GM23338 (cell line): Measurements from ENCODE around the gene ERBB4. TPM values are rescaled to one million over a fixed set of nuclear protein-coding genes. Genes with fewer than 3 reads are reported as not detected.

Source experiments
- ATAC-seq: fragments of 200-7000 bp; cut with Tn5 transposase; 3 replicates; pipeline ENCODE4 v1.9.1; 2020
- DNase-seq: peaks from one replicate; pipeline ENCODE4 v3.0.0-alpha.2; 2015; ENCODE audit warnings: low spot score
- H2AFZ ChIP-seq: fragments of 200-600 bp; sonication (generic); 2 replicates; pipeline ENCODE4 v1.8.0; 2016; ENCODE audit warnings: antibody characterized with exemption, mild to moderate bottlenecking, moderate library complexity
- H3F3A ChIP-seq: fragments of 200-600 bp; sonication (generic); replicated peaks from 2 replicates; pipeline ENCODE4 v1.8.0; 2017; ENCODE audit warnings: antibody characterized with exemption, mixed run types, low read depth
- H3K27ac ChIP-seq: fragments of 200-600 bp; sonication (generic); 2 replicates; pipeline ENCODE4 v1.6.1; 2016; ENCODE audit warnings: low read depth
- H3K27me3 ChIP-seq: fragments of 200-600 bp; sonication (generic); 2 replicates; pipeline ENCODE4 v1.8.0; 2016; ENCODE audit warnings: mild to moderate bottlenecking, mixed run types, moderate library complexity; ENCODE audit not compliant: insufficient read depth
- H3K36me3 ChIP-seq: fragments of 200-600 bp; sonication (generic); 2 replicates; pipeline ENCODE4 v1.8.0; 2016; ENCODE audit warnings: mild to moderate bottlenecking; ENCODE audit not compliant: insufficient read depth
- H3K4me1 ChIP-seq: fragments of 200-600 bp; sonication (generic); 2 replicates; pipeline ENCODE4 v1.8.0; 2016; ENCODE audit warnings: mild to moderate bottlenecking, moderate library complexity; ENCODE audit not compliant: insufficient read depth
- H3K4me2 ChIP-seq: fragments of 200-600 bp; sonication (generic); 2 replicates; pipeline ENCODE4 v1.7.1; 2017; ENCODE audit warnings: mixed run types
- H3K4me3 ChIP-seq: fragments of 200-600 bp; sonication (generic); 2 replicates; pipeline ENCODE4 v1.6.1; 2016; ENCODE audit warnings: mixed run types
- H3K79me2 ChIP-seq: fragments of 200-600 bp; sonication (generic); replicated peaks from 2 replicates; pipeline ENCODE4 v1.8.0; 2017; ENCODE audit warnings: mild to moderate bottlenecking; ENCODE audit not compliant: insufficient read depth
- H3K9me2 ChIP-seq: fragments of 200-600 bp; sonication (generic); 2 replicates; pipeline ENCODE4 v1.8.0; 2017; ENCODE audit not compliant: insufficient read depth
- H4K20me1 ChIP-seq: fragments of 200-600 bp; sonication (generic); replicated peaks from 2 replicates; pipeline ENCODE4 v1.8.0; 2017; ENCODE audit warnings: mild to moderate bottlenecking; ENCODE audit not compliant: insufficient read depth
- H3K27ac Mint-ChIP-seq: 2 replicates; pipeline ENCODE4 v1.8.0; 2020; ENCODE audit warnings: inconsistent platforms, mild to moderate bottlenecking, moderate library complexity, mixed read lengths
- H3K27me3 Mint-ChIP-seq: 3 replicates; pipeline ENCODE4 v1.8.0; 2022; ENCODE audit warnings: low read depth, mild to moderate bottlenecking, moderate library complexity, mixed read lengths, inconsistent platforms; ENCODE audit not compliant: insufficient read depth, poor library complexity
- H3K36me3 Mint-ChIP-seq: 3 replicates; pipeline ENCODE4 v1.8.0; 2021; ENCODE audit warnings: low read depth, mild to moderate bottlenecking, inconsistent platforms, moderate library complexity, mixed read lengths
- H3K4me1 Mint-ChIP-seq: 3 replicates; pipeline ENCODE4 v1.8.0; 2020; ENCODE audit warnings: mild to moderate bottlenecking, inconsistent platforms, mixed read lengths
- H3K4me3 Mint-ChIP-seq: 3 replicates; pipeline ENCODE4 v1.8.0; 2021; ENCODE audit warnings: moderate library complexity, mild to moderate bottlenecking, inconsistent platforms, mixed read lengths
- H3K9me3 Mint-ChIP-seq: 3 replicates; pipeline ENCODE4 v1.8.0; 2020; ENCODE audit warnings: moderate library complexity, mild to moderate bottlenecking, inconsistent platforms, mixed read lengths
- CREB1 ChIP-seq: fragments of 250-450 bp; sonication (Bioruptor Pico); IDR thresholded peaks from 2 replicates; pipeline ENCODE4 v1.5.0; 2020; ENCODE audit warnings: low read depth, mild to moderate bottlenecking, moderate library complexity
- CTCF ChIP-seq, 2 experiments: fragments of 200-600 bp in 1 of 2; sonication (generic) in 1 of 2; conservative IDR thresholded peaks; 2 replicates each; pipeline versions ENCODE4 v1.5.1 to v1.6.1; 2016 to 2017; ENCODE audit warnings: antibody characterized with exemption in 2 of 2, low read depth in 2 of 2, mild to moderate bottlenecking in 2 of 2, moderate library complexity in 1 of 2
- ETS1 ChIP-seq: IDR thresholded peaks from 2 replicates; pipeline ENCODE4 v1.6.1; 2016; ENCODE audit warnings: antibody characterized with exemption
- EZH2 ChIP-seq: fragments of 200-600 bp; sonication (generic); IDR thresholded peaks from one replicate; pipeline ENCODE4 v1.8.0; 2017; ENCODE audit warnings: antibody characterized with exemption, mild to moderate bottlenecking, low read depth; ENCODE audit not compliant: unreplicated experiment
- EZH2phosphoT487 ChIP-seq: fragments of 200-600 bp; sonication (generic); IDR thresholded peaks from one replicate; pipeline ENCODE4 v1.8.1; 2018; ENCODE audit warnings: antibody characterized with exemption; ENCODE audit not compliant: unreplicated experiment
- JUNB ChIP-seq: IDR thresholded peaks from one replicate; pipeline ENCODE4 v1.6.1; 2016; ENCODE audit warnings: antibody characterized with exemption; ENCODE audit not compliant: unreplicated experiment
- NANOG ChIP-seq: IDR thresholded peaks from 2 replicates; pipeline ENCODE4 v1.6.1; 2016; ENCODE audit warnings: antibody characterized with exemption, borderline replicate concordance
- POLR2AphosphoS5 ChIP-seq: IDR thresholded peaks from 2 replicates; pipeline ENCODE4 v1.6.1; 2016; ENCODE audit warnings: antibody characterized with exemption, low read depth
- REST ChIP-seq: IDR thresholded peaks from one replicate; pipeline ENCODE4 v1.6.1; 2018; ENCODE audit warnings: antibody characterized with exemption; ENCODE audit not compliant: unreplicated experiment
- STAT1 ChIP-seq: IDR thresholded peaks from one replicate; pipeline ENCODE4 v1.6.1; 2016; ENCODE audit warnings: antibody characterized with exemption; ENCODE audit not compliant: unreplicated experiment
- ZNF114 ChIP-seq: fragments of 250-450 bp; sonication (Bioruptor Pico); IDR thresholded peaks from 2 replicates; pipeline ENCODE4 v1.5.0; 2020; ENCODE audit warnings: mild to moderate bottlenecking, moderate library complexity
- ZNF331 ChIP-seq: fragments of 250-450 bp; sonication (Bioruptor Pico); IDR thresholded peaks from 2 replicates; pipeline ENCODE4 v1.5.0; 2020; ENCODE audit warnings: low read depth, mild to moderate bottlenecking, moderate library complexity
- ZNF462 ChIP-seq: fragments of 250-450 bp; sonication (Bioruptor Pico); IDR thresholded peaks from 2 replicates; pipeline ENCODE4 v1.5.0; 2020; ENCODE audit warnings: mild to moderate bottlenecking, moderate library complexity
- polyA plus RNA-seq: library from polyadenylated mRNA; unstranded; fragments of >200 nt; fragmentation: Nextera tagmentation; extraction: Ambion mirVana; gene quantifications from 2 replicates; pipeline ENCODE4 v1.2.1, GENCODE V29; 2016
- total RNA-seq: library from RNA; depleted of rRNA; stranded (reverse); fragments of >200 nt; shearing (Covaris generic); gene quantifications from 2 replicates; pipeline ENCODE4 v1.2.3, GENCODE V29; 2014

Gene ERBB4
- total and polyA plus RNA-seq, 2 experiments from 2014 or later = 0.73 to 1.1 TPM

- TF ChIP-seq ZNF331 = no peak
- TF ChIP-seq CREB1 (CRISPR knock-in tag) = no peak
- no peak for TF ChIP-seq POLR2AphosphoS5
Measured at GRCh38 chr2:212345966-212346365, 192.6 kb downstream of the ERBB4 start (continued).

GRCh38 chr2:212344131-212344530, 194.5 kb downstream of the ERBB4 start:
- H3K79me2 ChIP-seq = no peaks in the 10 kb centered on the region
- no peak overlapping the region for H3K27ac ChIP-seq
- no peaks in the 10 kb centered on the region for H3K4me1 ChIP-seq
- ATAC-seq (no peak), DNase-seq (no peak)
- Mint-ChIP-seq H3K36me3 (no peaks in the 10 kb centered on the region), H3K9me3 (peaks cover 6% of the 10 kb centered on the region; the same call in 2 of the 3 replicates), H3K27me3 (peaks cover 3% of the 10 kb centered on the region), H3K4me3 (no peak overlapping the region), H3K4me1 (peaks cover 2% of the 10 kb centered on the region; the same call in 1 of the 3 replicates), H3K27ac (no peak overlapping the region)
- H2AFZ ChIP-seq = no peak overlapping the region
- H3K27me3 ChIP-seq = no peaks in the 10 kb centered on the region
- no peaks in the 10 kb centered on the region for H3K36me3 ChIP-seq
- no peak overlapping the region for H3K4me2 ChIP-seq
- H3K4me3 ChIP-seq = no peak overlapping the region
- H4K20me1 ChIP-seq = no peaks in the 10 kb centered on the region
- TF ChIP-seq CREB1 (CRISPR knock-in tag) = no peak
- no peak for TF ChIP-seq ZNF114 (CRISPR knock-in tag)
- TF ChIP-seq POLR2AphosphoS5 = no peak
- TF ChIP-seq ZNF331 = no peak
- TF ChIP-seq REST = no peak
- no peak for TF ChIP-seq STAT1
- TF ChIP-seq CTCF (conservative IDR thresholded peaks at IDR 0.05; ENCODE audit: low read depth in 2 of 2) = no peak
- no peak for TF ChIP-seq ZNF462 (CRISPR knock-in tag)
- no peak for TF ChIP-seq JUNB
- no peak for TF ChIP-seq NANOG
- TF ChIP-seq EZH2 = no peak
- TF ChIP-seq EZH2phosphoT487 = no peak
- TF ChIP-seq ETS1 = no peak
- H3K9me2 ChIP-seq = no peaks in the 10 kb centered on the region
- H3F3A ChIP-seq = no peaks in the 10 kb centered on the region
